Activated CD4-positive, CD25-positive, alpha-beta regulatory T cell (primary cell): ENCODE measurements around the gene RNFT2.
"Not testable (repeated sequence)": the region's sequence is repeated elsewhere in the genome, so short reads cannot be mapped to it uniquely, and the experiment has no call there.

ENCODE experiments used
- DNase-seq, 4 experiments: peaks; one replicate each; lab custom pipeline; 2025; lab: John Stamatoyannopoulos, UW

Gene RNFT2

GRCh38 chr12:116794725-116795124 lies 56.6 kb downstream of the RNFT2 start:
- DNase-seq, result no peak

DNA sequence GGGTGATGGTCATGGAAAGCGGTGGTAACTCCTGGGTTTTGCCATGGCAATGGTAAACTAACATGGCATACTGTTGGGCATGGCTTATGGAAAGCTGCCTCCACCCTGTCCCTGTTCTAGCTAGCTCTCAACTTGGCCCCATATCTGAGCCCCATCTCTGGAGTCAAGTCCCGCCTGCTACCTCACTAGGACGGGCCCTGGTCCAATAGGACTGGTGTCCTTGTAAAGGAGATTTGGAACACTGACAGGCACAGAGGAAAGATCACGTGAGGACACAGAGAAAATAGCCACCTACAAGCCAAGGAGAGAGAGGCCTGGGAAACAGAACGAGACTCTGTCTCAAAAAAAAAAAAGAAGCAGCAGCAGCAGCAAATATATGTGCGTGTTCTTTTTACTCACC lies 59.8 kb downstream of the RNFT2 start:
- no peak for DNase-seq

- DNase-seq, result no peak
These were observed 60.6 kb downstream of the RNFT2 start for GRCh38 chr12:116798719-116799118.

GRCh38 chr12:116799955-116800354 lies 61.8 kb downstream of the RNFT2 start:
- DNase-seq, result no peak

- no peak for DNase-seq
These were observed 62.8 kb downstream of the RNFT2 start for GRCh38 chr12:116800918-116801317.

- no peak for DNase-seq
These were observed 63.9 kb downstream of the RNFT2 start for GRCh38 chr12:116802018-116802417.

DNA sequence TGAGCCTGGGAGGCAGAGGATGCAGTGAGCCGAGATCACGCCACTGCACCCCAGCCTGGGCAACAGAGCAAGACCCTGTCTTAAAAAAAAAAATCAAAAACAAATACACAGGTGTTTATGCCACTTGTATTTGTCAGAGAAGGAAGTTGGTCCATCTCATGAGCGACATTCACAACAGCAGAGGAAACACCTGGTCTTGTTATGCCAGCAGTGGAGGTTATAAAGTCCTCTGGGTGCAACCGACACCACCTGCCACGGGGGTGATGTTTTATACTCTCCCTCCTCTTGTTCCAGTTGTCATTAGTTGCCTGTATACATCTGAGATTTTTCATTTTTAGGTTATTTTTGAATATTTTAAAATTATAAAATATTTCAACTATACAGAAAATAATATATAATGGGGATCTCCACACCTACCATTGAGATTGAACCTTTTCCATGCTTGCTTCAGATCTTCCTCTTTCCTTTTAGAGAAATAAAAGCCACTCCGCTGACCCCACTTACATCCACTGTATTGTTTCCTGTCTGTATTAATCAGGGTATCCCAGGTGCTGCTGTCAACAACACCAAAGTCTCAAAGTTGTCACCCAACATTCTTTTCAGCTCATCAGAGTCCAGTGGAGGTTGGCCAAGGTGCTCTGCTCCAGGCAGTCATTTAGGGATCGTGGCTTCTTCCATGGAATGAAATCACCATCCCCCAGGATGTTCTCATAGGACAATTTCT lies 65.1 kb downstream of the RNFT2 start:
- no peak for DNase-seq

- no peak for DNase-seq
These were observed 65.9 kb downstream of the RNFT2 start for GRCh38 chr12:116804051-116804450.

GRCh38 chr12:116806845-116807440 lies 68.8 kb downstream of the RNFT2 start:
- DNase-seq, result no peak

- no peak for DNase-seq
These were observed 69.4 kb downstream of the RNFT2 start for GRCh38 chr12:116807546-116807945.

DNA sequence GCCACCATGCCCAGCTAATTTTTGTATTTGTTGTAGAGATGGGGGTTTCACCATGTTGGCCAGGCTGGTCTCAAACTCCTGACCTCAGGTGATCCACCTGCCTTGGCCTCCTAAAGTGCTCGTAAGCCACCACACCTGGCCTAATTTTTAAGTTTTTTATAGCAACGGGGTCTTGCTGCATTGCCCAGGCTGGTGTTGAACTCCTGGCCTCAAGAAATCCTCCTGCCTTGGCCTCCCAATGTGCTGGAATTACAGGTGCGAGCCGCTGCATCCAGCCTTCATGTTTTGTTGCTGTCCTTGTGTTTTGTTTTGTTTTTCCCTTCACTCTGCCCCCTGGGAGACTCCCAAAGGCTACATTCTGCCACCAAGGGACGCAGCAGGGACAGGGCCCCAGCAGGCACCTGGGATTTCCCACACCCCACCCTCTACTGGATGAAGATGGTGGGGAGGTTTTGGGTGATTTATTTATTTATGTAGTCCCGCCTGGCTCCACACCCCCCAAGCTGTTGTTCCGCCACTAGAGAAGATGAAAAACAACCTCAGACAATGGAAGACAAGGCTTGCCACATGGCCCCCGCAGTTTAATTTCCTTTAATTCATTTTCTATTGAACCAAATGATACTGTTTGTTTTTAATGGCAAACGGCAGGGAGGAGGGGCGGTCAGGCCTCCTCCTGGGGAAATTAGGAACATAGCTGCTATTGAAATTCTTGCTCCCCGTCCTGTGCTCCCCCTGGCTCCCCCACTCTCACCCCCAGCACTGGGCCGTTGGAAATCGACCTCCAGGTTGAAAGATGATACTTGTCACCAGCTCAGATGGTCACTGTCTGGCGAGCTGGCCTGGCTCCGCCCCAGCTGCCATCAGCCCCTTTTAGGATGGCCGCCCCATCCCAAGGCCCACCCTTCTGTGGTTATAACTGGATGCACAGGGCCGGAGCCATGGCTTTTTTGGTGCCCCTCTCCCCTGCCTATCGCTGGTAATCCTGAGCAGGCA lies 70.3 kb downstream of the RNFT2 start:
- no peak for DNase-seq

DNA sequence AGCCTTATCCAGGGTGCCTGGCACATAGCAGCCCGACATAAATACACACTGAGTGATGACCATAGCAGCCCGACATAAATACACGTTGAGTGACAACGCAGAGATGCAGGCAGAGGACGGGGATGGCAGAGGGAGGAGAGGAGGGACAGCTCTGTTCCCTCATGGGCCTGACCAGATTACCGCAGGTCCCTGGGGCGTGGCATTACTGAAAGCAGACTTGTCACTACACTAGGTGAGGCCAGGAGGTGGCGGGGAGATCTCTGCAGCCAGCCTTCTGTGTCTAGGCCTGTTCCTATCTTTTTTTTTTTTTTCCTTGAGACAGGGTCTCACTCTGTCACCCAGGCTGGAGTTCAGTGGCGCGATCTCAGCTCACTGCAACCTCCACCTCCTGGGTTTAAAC lies 74.1 kb downstream of the RNFT2 start:
- DNase-seq, result no peak

GRCh38 chr12:116813271-116814041 lies 75.3 kb downstream of the RNFT2 start:
- DNase-seq, result no peak

- not testable (repeated sequence) for DNase-seq
These were observed 76.7 kb downstream of the RNFT2 start for GRCh38 chr12:116814766-116815165.

- DNase-seq, result no peak
These were observed 80.3 kb downstream of the RNFT2 start for GRCh38 chr12:116818341-116818856.

DNA sequence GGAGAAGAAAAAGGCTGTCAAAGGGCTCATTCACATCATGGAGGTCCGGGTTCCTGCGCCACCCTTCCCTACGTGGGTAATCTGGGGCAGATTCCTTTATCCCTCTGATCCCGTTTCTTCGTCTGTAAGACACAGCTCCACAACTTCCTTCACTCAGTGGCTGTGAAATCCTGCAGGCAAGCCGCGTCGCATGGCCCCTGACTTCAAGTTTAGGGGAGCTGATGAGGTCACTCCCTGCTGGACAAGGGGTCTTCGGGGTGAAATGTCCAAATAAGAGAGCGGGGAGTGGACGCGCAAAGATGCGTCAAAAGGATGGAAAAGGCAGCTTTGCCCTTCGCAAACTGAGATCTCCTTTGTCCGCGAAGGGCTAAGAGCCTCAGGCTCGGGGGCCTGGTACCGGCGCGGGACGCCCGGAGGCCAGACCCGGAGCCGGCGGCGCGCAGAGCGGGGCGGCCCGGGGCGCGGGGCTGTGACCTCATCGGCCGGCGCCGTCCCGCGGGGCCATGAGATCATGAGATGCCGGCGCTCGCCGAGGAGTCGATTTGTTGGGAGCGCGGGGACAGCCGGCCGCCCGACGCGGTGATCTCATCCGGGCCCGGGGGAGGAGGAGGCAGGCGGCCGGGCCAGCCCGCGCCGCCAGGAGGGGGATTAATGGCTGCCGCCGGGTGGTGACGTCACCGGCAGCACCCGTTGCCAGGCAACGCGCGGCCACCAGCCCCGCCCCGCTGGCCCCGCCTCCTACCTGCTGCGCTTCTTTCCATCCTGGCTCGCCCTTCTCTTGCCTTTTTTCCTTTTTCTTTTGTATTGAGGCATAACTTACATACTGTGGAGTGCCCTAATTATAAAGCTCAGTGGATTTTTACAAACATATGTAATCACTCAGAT lies 81.1 kb downstream of the RNFT2 start:
- peak; percentile 69 to 88 (median 80) for DNase-seq

GRCh38 chr12:116820064-116820656 lies 82.0 kb downstream of the RNFT2 start:
- DNase-seq, result no peak

DNA sequence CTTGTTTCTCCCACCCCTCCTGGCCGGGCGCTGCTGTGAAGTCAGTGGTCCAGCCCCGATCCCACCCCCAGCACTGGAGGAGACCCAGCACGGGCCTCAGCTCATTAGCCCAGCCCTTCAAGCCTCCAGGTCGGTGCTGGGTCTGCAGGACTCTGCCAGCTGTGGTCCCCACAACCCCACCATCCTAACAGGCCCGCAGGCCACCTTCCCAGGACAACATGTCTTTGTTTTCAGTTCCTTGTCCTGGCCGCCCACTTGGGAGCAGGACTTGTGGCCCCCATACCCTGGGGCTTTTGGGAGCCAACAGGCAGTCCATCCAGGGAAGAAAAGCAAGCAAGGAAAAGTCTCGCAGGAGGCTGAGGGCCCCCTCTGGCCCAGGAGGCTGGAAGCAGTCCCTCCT lies 83.2 kb downstream of the RNFT2 start:
- no peak for DNase-seq

- DNase-seq, result no peak
These were observed 89.3 kb downstream of the RNFT2 start for GRCh38 chr12:116827432-116827831.

- DNase-seq, result no peak
These were observed 94.2 kb downstream of the RNFT2 start for GRCh38 chr12:116832353-116832752.
